Left lung (tissue), 10 donors: Measurements from ENCODE around the gene GRID1. TPM values are rescaled to one million over a fixed set of nuclear protein-coding genes. Genes with fewer than 3 reads are reported as not detected.

Experiments used
- ATAC-seq: fragments of 200-7000 bp; cut with Tn5 transposase; one replicate; pipeline ENCODE4 v1.9.1; 2020; ENCODE audit warnings: moderate library complexity
- DNase-seq, 4 donors: peaks; one replicate each; pipeline ENCODE4 v3.0.0-alpha.2; 2013 to 2020
- H3K27ac ChIP-seq, 2 donors: fragments of 200-600 bp; sonication (generic) in 1 of 2; one replicate each; pipeline versions ENCODE4 v1.5.0 to v1.8.0; 2020 to 2021
- H3K27me3 ChIP-seq, 2 donors: fragments of 200-600 bp; sonication (generic) in 1 of 2; one replicate each; pipeline versions ENCODE4 v1.5.0 to v1.8.0; 2020 to 2021
- H3K36me3 ChIP-seq, 2 donors: fragments of 200-600 bp; sonication (generic) in 1 of 2; one replicate each; pipeline versions ENCODE4 v1.5.0 to v1.8.0; 2020 to 2021
- H3K4me1 ChIP-seq, 2 donors: fragments of 200-600 bp; one replicate each; pipeline ENCODE4 v1.8.0; 2021
- H3K4me3 ChIP-seq, 2 donors: fragments of 200-600 bp; sonication (generic) in 1 of 2; one replicate each; pipeline versions ENCODE4 v1.5.0 to v1.8.0; 2020 to 2021; ENCODE audit warnings: mild to moderate bottlenecking in 1 of 2
- H3K9me3 ChIP-seq, 2 donors: fragments of 200-600 bp; sonication (generic) in 1 of 2; one replicate each; pipeline versions ENCODE4 v1.5.0 to v1.8.0; 2020 to 2021
- intact Hi-C, 2 donors: fragments of 100-400 bp; cut with DNase I; formaldehyde crosslinking; loops; one replicate each; pipeline versions ENCODE4 v1.11.2 to v1.14.2; 2022
- polyA plus RNA-seq, 6 donors: library from polyadenylated mRNA; unstranded; fragments of 120-200 nt; gene quantifications; one replicate each; pipeline ENCODE4 v1.2.1, GENCODE V29; 2013; ENCODE audit not compliant: insufficient read length in 6 of 6
- total RNA-seq, 2 donors: library from RNA; stranded (reverse); fragmentation: NEBNext Ultra II Directional; extraction: Animal tissue kit (Norgen Biotek cat#: 25700); gene quantifications; one replicate each; pipeline ENCODE4 v1.2.1, GENCODE V29; 2021
- TF ChIP-seq, protein P1 (sequence below), 2 donors: fragments of 200-600 bp; sonication (generic) in 1 of 2; IDR thresholded peaks; one replicate each; pipeline versions ENCODE4 v1.5.0 to v1.8.0; 2021; ENCODE audit warnings: antibody characterized with exemption in 2 of 2
- donor health status: DM: no; HTN: yes; CAD: no.
- donor health status: DM: no; HTN: no; CAD: no.

GRID1 gene
- total and polyA plus RNA-seq, 8 donors: 0.81 to 2.6 (median 1.2) TPM

DNA sequence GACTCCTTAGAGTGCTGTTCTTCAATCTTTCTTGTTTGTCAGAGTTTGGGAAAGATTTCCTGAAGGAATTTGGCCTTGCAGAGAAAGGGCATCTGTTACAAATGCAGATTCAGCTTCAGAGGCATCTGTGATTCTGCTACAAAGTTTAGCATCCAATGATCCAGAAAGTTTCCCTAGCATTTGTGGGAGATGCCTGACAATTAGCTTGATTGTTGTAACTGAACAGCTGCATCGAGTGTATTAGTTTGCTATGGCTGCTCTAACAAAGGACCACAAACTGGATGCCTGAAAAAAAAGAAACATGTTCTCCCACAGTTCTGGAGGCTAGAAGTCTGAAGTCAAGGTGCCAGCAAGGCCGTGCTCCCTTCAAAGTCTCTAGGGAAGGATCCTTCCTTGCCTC, 365.1 kb downstream of the GRID1 start:
- Histone ChIP-seq H3K9me3 (no peaks in the 10 kb centered on the region), H3K27me3 (no peaks in the 10 kb centered on the region), H3K27ac (no peak overlapping the region), H3K4me3 (no peak overlapping the region), H3K36me3 (no peaks in the 10 kb centered on the region), H3K4me1 (no peaks in the 10 kb centered on the region)
- ATAC-seq (no peak), DNase-seq (no peak)
- intact Hi-C loops: no loop called here
- TF ChIP-seq, protein P1, sequence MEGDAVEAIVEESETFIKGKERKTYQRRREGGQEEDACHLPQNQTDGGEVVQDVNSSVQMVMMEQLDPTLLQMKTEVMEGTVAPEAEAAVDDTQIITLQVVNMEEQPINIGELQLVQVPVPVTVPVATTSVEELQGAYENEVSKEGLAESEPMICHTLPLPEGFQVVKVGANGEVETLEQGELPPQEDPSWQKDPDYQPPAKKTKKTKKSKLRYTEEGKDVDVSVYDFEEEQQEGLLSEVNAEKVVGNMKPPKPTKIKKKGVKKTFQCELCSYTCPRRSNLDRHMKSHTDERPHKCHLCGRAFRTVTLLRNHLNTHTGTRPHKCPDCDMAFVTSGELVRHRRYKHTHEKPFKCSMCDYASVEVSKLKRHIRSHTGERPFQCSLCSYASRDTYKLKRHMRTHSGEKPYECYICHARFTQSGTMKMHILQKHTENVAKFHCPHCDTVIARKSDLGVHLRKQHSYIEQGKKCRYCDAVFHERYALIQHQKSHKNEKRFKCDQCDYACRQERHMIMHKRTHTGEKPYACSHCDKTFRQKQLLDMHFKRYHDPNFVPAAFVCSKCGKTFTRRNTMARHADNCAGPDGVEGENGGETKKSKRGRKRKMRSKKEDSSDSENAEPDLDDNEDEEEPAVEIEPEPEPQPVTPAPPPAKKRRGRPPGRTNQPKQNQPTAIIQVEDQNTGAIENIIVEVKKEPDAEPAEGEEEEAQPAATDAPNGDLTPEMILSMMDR (IDR thresholded peaks at IDR 0.05): no peak

DNA sequence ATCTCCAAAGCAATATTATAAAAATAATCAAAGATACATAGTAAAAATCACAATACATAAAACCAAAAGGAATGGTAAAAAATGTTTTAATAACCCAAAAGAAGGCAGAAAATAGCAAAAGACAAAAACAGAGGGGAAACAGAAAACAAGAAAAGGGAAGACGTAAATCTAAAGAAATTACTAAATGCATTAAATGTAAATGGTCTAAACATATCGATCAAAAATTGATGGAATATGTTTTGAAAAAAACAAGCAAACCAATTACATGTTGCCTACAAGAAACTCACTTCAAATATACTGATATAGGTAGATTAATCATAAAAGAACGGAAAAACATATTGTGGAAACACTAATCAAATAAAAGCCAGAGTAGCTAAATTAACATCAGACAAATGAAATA, 369.1 kb downstream of the GRID1 start:
- Histone ChIP-seq H3K27ac (no peak overlapping the region), H3K4me3 (no peak overlapping the region), H3K27me3 (no peaks in the 10 kb centered on the region), H3K4me1 (no peaks in the 10 kb centered on the region), H3K36me3 (no peaks in the 10 kb centered on the region), H3K9me3 (no peaks in the 10 kb centered on the region)
- ATAC-seq: no peak
- DNase-seq: no peak
- intact Hi-C loops: no loop called here
- TF ChIP-seq, protein P1 (IDR thresholded peaks at IDR 0.05): no peak

DNA sequence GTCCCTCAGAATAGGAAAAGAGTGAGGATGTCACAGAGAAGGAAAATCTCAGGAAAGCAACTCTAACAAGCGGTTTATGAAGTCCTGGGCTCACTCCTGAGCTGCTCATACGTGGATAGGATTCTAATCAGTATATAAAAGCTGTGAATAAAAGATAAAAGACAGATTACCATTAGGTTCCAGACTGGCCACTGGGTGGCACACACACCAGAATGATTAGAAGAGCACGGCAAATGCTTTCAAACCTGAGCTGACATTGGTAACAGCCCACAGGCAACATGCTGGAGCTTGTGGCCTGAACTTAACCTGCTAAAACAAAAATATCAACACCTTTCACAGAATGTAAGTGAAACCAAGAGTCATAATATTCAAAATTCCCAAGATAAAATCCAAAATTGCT, 370.8 kb downstream of the GRID1 start:
- DNase-seq (peak in 1 of 4 donors; percentile 10), ATAC-seq (peak; percentile 69)
- Histone ChIP-seq H3K9me3 (no peaks in the 10 kb centered on the region), H3K27ac (no peak overlapping the region), H3K27me3 (no peaks in the 10 kb centered on the region), H3K36me3 (no peaks in the 10 kb centered on the region), H3K4me1 (no peaks in the 10 kb centered on the region), H3K4me3 (no peak overlapping the region)
- TF ChIP-seq, protein P1 (IDR thresholded peaks at IDR 0.05): no peak
- intact Hi-C loops: no loop called here

DNA sequence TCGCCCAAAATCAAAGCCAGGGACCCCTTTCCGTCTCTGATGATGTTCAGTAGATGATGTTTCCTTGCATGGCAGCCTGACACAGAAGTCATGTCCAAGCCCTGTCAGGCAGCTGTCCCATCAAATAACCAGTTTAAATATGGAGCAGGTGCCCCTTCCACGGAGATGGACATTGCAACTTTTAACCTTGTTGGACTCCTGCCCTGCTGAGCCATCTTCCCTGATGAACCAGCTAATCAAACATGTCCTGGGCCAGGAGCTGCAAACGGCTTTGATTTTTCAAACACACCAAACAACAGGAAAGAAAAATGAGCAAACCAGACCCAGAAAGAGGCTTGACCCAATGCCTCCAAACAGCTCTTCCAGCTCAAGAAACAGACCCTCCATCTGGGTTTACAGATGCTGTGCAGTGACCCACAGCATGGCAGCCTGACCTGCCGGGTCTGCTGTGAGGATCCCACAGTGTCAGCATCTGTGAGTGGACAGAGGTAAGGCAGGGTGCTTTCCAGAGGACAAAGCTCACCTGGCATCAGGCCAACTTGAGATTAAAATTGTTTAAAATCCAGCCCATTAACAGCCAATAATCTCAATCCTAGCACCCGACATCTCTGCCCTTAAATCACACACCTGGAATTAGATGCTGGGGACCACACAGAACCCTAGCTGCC, 372.6 kb downstream of the GRID1 start:
- Histone ChIP-seq H3K27me3 (no peaks in the 10 kb centered on the region), H3K27ac (no peak overlapping the region), H3K4me1 (no peaks in the 10 kb centered on the region), H3K9me3 (no peaks in the 10 kb centered on the region), H3K36me3 (no peaks in the 10 kb centered on the region), H3K4me3 (no peak overlapping the region)
- DNase-seq: no peak
- TF ChIP-seq, protein P1 (IDR thresholded peaks at IDR 0.05): no peak
- intact Hi-C loops: no loop called here
- ATAC-seq: no peak

DNA sequence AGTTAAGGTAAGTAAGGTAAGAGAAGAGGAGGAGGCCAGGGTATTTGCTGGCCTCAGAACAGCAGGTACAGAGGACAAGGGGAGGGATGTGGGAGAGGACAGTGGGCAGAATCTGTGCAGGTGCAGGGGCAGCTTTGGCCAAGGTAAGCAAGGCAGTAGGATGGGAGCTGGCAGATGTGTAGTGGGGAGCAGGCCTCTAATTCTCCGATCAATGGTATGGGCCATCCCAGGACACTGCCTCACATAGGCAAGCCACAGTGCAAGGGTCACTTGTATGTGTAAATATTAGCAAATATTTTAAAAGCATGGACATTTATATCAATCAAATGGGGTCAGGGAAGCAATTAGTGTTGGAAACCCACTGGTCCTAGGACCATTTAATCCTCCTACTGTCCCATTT, 373.5 kb downstream of the GRID1 start:
- intact Hi-C loops: no loop called here
- DNase-seq (no peak), ATAC-seq (no peak)
- no peaks in the 10 kb centered on the region for H3K9me3 ChIP-seq
- no peak overlapping the region for H3K4me3 ChIP-seq
- H3K36me3 ChIP-seq: no peaks in the 10 kb centered on the region
- no peak overlapping the region for H3K27ac ChIP-seq
- TF ChIP-seq, protein P1 (IDR thresholded peaks at IDR 0.05): no peak
- H3K4me1 ChIP-seq: no peaks in the 10 kb centered on the region
- H3K27me3 ChIP-seq: no peaks in the 10 kb centered on the region
